Vagina (tissue), 2 donors: Measurements from ENCODE around the gene MALRD1. TPM values are rescaled to one million over a fixed set of nuclear protein-coding genes. Genes with fewer than 3 reads are reported as not detected.
"Not testable (repeated sequence)": the region's sequence is repeated elsewhere in the genome, so short reads cannot be mapped to it uniquely, and the experiment has no call there.

Experiments
- DNase-seq, 2 donors: peaks; one replicate each; pipeline ENCODE4 v3.0.0-alpha.2; 2017; ENCODE audit errors: extremely low spot score in 2 of 2
- H3K27ac ChIP-seq: fragments of 200-600 bp; sonication (generic); one replicate; pipeline ENCODE4 v1.5.1; 2019
- H3K27me3 ChIP-seq: fragments of 200-600 bp; sonication (generic); one replicate; pipeline ENCODE4 v1.5.1; 2019
- H3K36me3 ChIP-seq, 2 donors: fragments of 200-600 bp; sonication (generic); one replicate each; pipeline ENCODE4 v1.5.1; 2017 to 2019
- H3K4me1 ChIP-seq: fragments of 200-600 bp; sonication (generic); one replicate; pipeline ENCODE4 v1.5.1; 2019
- H3K4me3 ChIP-seq, 2 donors: fragments of 200-600 bp; sonication (generic); 1 replicate in 1 of 2; 2 replicates in 1 of 2; pipeline ENCODE4 v1.5.1; 2016 to 2019
- H3K9me3 ChIP-seq: fragments of 200-600 bp; sonication (generic); one replicate; pipeline ENCODE4 v1.5.1; 2019
- CTCF ChIP-seq, 3 experiments: fragments of 450-650 bp in 2 of 3; fragments of 200-600 bp in 1 of 3; sonication (generic) in 1 of 3; IDR thresholded peaks; one replicate each; pipeline ENCODE4 v1.5.1; 2017 to 2019; ENCODE audit warnings: antibody characterized with exemption in 3 of 3, mild to moderate bottlenecking in 2 of 3, moderate library complexity in 2 of 3
- POLR2A ChIP-seq, 2 donors: fragments of 450-650 bp; IDR thresholded peaks; one replicate each; pipeline ENCODE4 v1.6.1; 2017; ENCODE audit warnings: antibody characterized with exemption in 2 of 2, mild to moderate bottlenecking in 2 of 2, moderate library complexity in 2 of 2
- POLR2AphosphoS5 ChIP-seq, 2 donors: sonication (generic); formaldehyde crosslinking; IDR thresholded peaks; one replicate each; pipeline ENCODE4 v1.9.0; 2017; ENCODE audit warnings: antibody characterized with exemption in 2 of 2, mild to moderate bottlenecking in 2 of 2, low read depth in 1 of 2; ENCODE audit not compliant: insufficient read depth in 1 of 2
- intact Hi-C: fragments of 100-400 bp; cut with DNase I; formaldehyde crosslinking; loops from one replicate; pipeline ENCODE4 v1.15.1; 2023
- total RNA-seq: library from RNA; depleted of rRNA; stranded (reverse); fragments of >200 nt; gene quantifications from one replicate; pipeline ENCODE4 v1.2.3, GENCODE V29; 2016

Gene MALRD1
- total RNA-seq, 1 donor from 2014 or later, result 2.0 TPM

GRCh38 chr10:19731560-19731959, 683.0 kb downstream of the MALRD1 start:
- Histone ChIP-seq H3K27me3 (no peaks in the 10 kb centered on the region), H3K27ac (peak overlapping the region; percentile 10), H3K9me3 (no peaks in the 10 kb centered on the region), H3K4me1 (peaks cover 6% of the 10 kb centered on the region), H3K36me3 (no peaks in the 10 kb centered on the region), H3K4me3 (no peak overlapping the region)
- intact Hi-C loops, result no loop called here
- no peak for DNase-seq
- TF ChIP-seq POLR2AphosphoS5 (IDR thresholded peaks at IDR 0.05; ENCODE audit: insufficient read depth in 1 of 2, low read depth in 1 of 2) (no peak), POLR2A (IDR thresholded peaks at IDR 0.05) (no peak), CTCF (IDR thresholded peaks at IDR 0.05) (no peak)

- Histone ChIP-seq H3K27ac (no peak overlapping the region), H3K4me3 (no peak overlapping the region), H3K27me3 (no peaks in the 10 kb centered on the region), H3K9me3 (no peaks in the 10 kb centered on the region), H3K4me1 (no peaks in the 10 kb centered on the region), H3K36me3 (no peaks in the 10 kb centered on the region)
- DNase-seq, result no peak
- intact Hi-C loops, result no loop called here
- TF ChIP-seq POLR2A (IDR thresholded peaks at IDR 0.05), result no peak
- no peak for TF ChIP-seq CTCF (IDR thresholded peaks at IDR 0.05)
- no peak for TF ChIP-seq POLR2AphosphoS5 (IDR thresholded peaks at IDR 0.05; ENCODE audit: insufficient read depth in 1 of 2, low read depth in 1 of 2)
Observed at GRCh38 chr10:19738440-19738839, 689.8 kb downstream of the MALRD1 start.

- H3K36me3 ChIP-seq, H3K27me3 ChIP-seq, H3K27ac ChIP-seq, H3K4me1 ChIP-seq, DNase-seq, H3K9me3 ChIP-seq, intact Hi-C loops, H3K4me3 ChIP-seq: not testable (repeated sequence)
Observed at GRCh38 chr10:19739232-19739631, 690.6 kb downstream of the MALRD1 start.

GRCh38 chr10:19742144-19742543, 693.5 kb downstream of the MALRD1 start:
- DNase-seq, intact Hi-C loops, H3K36me3 ChIP-seq, H3K4me1 ChIP-seq, H3K27me3 ChIP-seq, H3K4me3 ChIP-seq, H3K9me3 ChIP-seq, H3K27ac ChIP-seq: not testable (repeated sequence)

DNA sequence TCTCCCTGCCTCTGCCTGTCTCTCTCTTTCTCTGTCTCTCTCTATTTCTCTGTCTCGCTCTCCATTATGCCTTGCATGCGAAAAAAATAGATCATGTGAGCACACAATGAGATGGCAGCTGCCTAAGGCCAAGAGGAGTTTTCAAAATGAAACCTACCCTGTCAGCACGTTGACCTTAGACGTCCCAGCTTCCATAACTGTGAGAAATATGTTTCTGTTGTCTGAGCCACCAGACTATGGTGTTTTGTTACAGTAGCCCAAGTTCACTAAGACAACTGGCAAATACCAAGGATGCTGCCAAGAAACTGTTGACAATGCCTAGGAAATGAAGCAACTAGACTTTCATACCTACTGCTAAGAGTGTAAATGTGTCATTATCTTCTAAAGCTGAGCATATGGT, 697.1 kb downstream of the MALRD1 start:
- H3K36me3 ChIP-seq, result no peaks in the 10 kb centered on the region
- no peak overlapping the region for H3K4me3 ChIP-seq
- no peak for DNase-seq
- H3K27me3 ChIP-seq, result no peaks in the 10 kb centered on the region
- no peaks in the 10 kb centered on the region for H3K4me1 ChIP-seq
- no peak overlapping the region for H3K27ac ChIP-seq
- no peak for TF ChIP-seq CTCF (IDR thresholded peaks at IDR 0.05)
- no peak for TF ChIP-seq POLR2A (IDR thresholded peaks at IDR 0.05)
- TF ChIP-seq POLR2AphosphoS5 (IDR thresholded peaks at IDR 0.05; ENCODE audit: insufficient read depth in 1 of 2, low read depth in 1 of 2), result no peak
- intact Hi-C loops, result no loop called here
- H3K9me3 ChIP-seq, result no peaks in the 10 kb centered on the region

GRCh38 chr10:19749185-19749729, 700.7 kb downstream of the MALRD1 start:
- Histone ChIP-seq H3K9me3 (no peaks in the 10 kb centered on the region), H3K27ac (no peak overlapping the region), H3K27me3 (no peaks in the 10 kb centered on the region), H3K4me3 (no peak overlapping the region), H3K4me1 (no peaks in the 10 kb centered on the region), H3K36me3 (no peaks in the 10 kb centered on the region)
- intact Hi-C loops, result no loop called here
- TF ChIP-seq POLR2A (IDR thresholded peaks at IDR 0.05) (no peak), POLR2AphosphoS5 (IDR thresholded peaks at IDR 0.05; ENCODE audit: insufficient read depth in 1 of 2, low read depth in 1 of 2) (no peak), CTCF (IDR thresholded peaks at IDR 0.05) (no peak)
- no peak for DNase-seq
